Thymus (tissue), 11 donors: Measurements from ENCODE around the gene CDCP2. TPM values are rescaled to one million over a fixed set of nuclear protein-coding genes. Genes with fewer than 3 reads are reported as not detected.
"Not testable (repeated sequence)": the region's sequence is repeated elsewhere in the genome, so short reads cannot be mapped to it uniquely, and the experiment has no call there.

Experiments used
- DNase-seq, 9 donors: peaks; one replicate each; pipeline ENCODE4 v3.0.0-alpha.2; 2013; ENCODE audit warnings: low spot score in 9 of 9, low read depth in 6 of 9, missing footprints in 1 of 9
- H3K27ac ChIP-seq, 2 donors: one replicate each; pipeline ENCODE4 v1.5.1; 2013; ENCODE audit warnings: control low read depth in 1 of 2, low read depth in 1 of 2, low read length in 1 of 2, mild to moderate bottlenecking in 1 of 2, moderate library complexity in 1 of 2
- H3K27me3 ChIP-seq, 2 donors: one replicate each; pipeline ENCODE4 v1.5.1; 2013; ENCODE audit warnings: low read length in 1 of 2; ENCODE audit not compliant: control insufficient read depth in 2 of 2, insufficient read depth in 1 of 2
- H3K36me3 ChIP-seq, 2 donors: one replicate each; pipeline ENCODE4 v1.5.1; 2013; ENCODE audit warnings: low read length in 1 of 2, mild to moderate bottlenecking in 1 of 2, moderate library complexity in 1 of 2; ENCODE audit not compliant: control insufficient read depth in 2 of 2, insufficient read depth in 2 of 2
- H3K4me1 ChIP-seq, 2 donors: one replicate each; pipeline ENCODE4 v1.5.1; 2013; ENCODE audit warnings: low read length in 2 of 2; ENCODE audit not compliant: control insufficient read depth in 2 of 2, insufficient read depth in 2 of 2
- H3K4me3 ChIP-seq, 2 donors: one replicate each; pipeline ENCODE4 v1.5.1; 2013; ENCODE audit warnings: low read length in 2 of 2, control low read depth in 1 of 2, mild to moderate bottlenecking in 1 of 2
- H3K9me3 ChIP-seq, 2 donors: one replicate each; pipeline ENCODE4 v1.5.1; 2013; ENCODE audit warnings: low read length in 1 of 2, mild to moderate bottlenecking in 1 of 2; ENCODE audit not compliant: control insufficient read depth in 2 of 2, insufficient read depth in 1 of 2
- WGBS: extraction: QIAGEN DNeasy Blood & Tissue Kit; methylation state at CpG from one replicate; pipeline ENCODE4 v1.1.7; 2013; 5-methylcytosine and 5-hydroxymethylcytosine counted together
- polyA plus RNA-seq: library from polyadenylated mRNA; stranded (reverse); fragments of 200-250 nt; gene quantifications from one replicate; pipeline ENCODE4 v1.2.3, GENCODE V29; 2013
- total RNA-seq: library from RNA; stranded (reverse); fragments of 120-200 nt; gene quantifications from one replicate; pipeline ENCODE4 v1.2.4, GENCODE V29; 2013
- donor health status: healthy.

The CDCP2 gene
- total and polyA plus RNA-seq, 2 donors: not detected

DNA sequence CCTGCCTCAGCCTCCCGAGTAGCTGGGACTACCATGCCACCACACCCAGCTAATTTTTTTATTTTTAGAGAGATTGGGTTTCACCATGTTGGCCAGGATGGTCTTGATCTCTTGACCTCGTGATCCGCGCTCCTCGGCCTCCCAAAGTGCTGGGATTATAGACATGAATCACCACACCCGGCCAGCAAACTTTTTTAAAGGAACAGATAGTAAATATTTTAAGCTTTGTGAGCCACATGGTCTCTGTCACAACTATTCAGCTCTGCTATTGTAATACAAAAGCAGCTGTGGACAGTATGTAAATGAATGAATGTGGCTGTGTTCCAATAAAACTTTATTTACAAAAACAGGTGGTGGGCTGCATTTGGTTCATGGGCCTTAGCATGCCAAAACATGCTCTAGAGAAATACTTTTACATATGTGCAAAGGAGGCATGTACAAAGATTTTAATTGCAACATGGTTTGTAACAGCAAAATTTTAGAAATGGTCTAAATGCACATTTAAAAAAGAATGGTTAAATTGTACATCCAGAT is 47.0 kb downstream of the CDCP2 start:
- no peak overlapping the region for H3K4me3 ChIP-seq
- WGBS: 95% methylated on average over 6 of the region's 6 CpGs

DNA sequence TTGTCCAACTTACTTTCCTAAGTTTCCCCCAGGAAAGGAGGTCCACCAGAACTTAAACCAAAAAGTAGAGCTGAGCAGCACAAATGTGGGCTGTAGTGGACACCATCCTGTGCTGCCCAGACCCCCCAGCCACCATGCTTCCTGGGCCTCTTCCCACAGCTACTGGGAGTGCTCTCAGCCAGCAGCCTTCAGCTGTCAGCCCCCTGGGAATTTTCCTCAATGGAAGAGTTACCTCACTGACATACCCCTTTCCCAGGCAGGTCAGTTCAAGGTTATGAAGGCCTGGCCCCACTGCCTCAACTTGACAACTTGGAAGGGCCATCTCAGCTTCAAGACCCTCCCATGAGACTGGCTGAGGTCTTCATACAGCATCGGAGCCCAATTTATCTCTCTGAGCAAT is 47.7 kb downstream of the CDCP2 start:
- H3K27ac ChIP-seq: no peak overlapping the region
- H3K4me1 ChIP-seq: no peaks in the 10 kb centered on the region
- H3K9me3 ChIP-seq: no peaks in the 10 kb centered on the region
- H3K36me3 ChIP-seq: peaks cover 0 to 11% of the 10 kb centered on the region in 2 donors
- WGBS: 95% methylated on average over 1 of the region's 1 CpG
- no peaks in the 10 kb centered on the region for H3K27me3 ChIP-seq
- H3K4me3 ChIP-seq: no peak overlapping the region
- DNase-seq: no peak

More for the DNA sequence above, 47.0 kb downstream of the CDCP2 start:
- Histone ChIP-seq H3K27me3 (no peaks in the 10 kb centered on the region), H3K27ac (no peak overlapping the region), H3K9me3 (no peaks in the 10 kb centered on the region), H3K36me3 (peaks cover 0 to 11% of the 10 kb centered on the region in 2 donors), H3K4me1 (no peaks in the 10 kb centered on the region)
- no peak for DNase-seq

DNA sequence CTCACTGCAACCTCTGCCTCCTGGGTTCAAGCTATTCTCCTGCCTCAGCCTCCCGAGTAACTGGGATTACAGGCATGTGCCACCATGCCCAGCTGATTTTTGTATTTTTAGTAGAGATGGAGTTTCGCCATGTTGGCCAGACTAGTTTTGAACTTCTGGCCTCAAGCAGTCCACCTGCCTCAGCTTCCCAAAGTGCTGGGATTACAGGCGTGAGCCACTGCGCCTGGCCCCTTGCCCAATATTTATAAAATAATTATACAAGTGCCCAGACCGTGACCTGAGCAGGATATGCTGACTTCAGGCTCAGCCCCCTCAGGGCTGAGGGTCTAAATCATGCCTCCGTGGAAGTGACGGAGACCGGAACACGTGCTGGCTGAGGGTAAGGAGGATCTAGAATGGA is 48.2 kb downstream of the CDCP2 start:
- WGBS: 97% methylated on average over 9 of the region's 9 CpGs
- not testable (repeated sequence) for H3K27ac ChIP-seq, H3K4me1 ChIP-seq, H3K27me3 ChIP-seq, H3K9me3 ChIP-seq, H3K4me3 ChIP-seq, DNase-seq
- H3K36me3 ChIP-seq: peaks cover 0 to 11% of the 10 kb centered on the region in 2 donors

DNA sequence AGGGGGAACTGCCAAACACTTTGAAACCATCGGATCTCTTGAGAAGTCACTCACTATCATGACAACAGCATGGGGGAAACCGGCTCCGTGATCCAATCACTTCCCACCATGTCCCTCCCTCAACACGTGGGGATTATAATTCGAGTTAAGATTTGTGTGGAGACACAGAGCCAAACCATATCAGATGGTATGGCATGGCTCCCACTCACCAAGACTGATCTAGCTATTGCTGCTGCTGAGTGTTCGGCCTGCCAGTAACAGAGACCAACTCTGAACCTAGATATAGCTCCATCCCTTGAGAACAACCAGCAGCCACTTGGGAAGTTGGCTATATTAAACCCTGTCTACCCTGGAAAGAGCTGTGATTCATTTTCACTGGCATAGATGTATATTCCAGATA is 49.4 kb downstream of the CDCP2 start:
- no peaks in the 10 kb centered on the region for H3K9me3 ChIP-seq
- 98% methylated on average over 6 of the region's 6 CpGs for WGBS
- peaks cover 0 to 2% of the 10 kb centered on the region in 2 donors for H3K4me1 ChIP-seq
- H3K4me3 ChIP-seq: no peak overlapping the region
- no peak for DNase-seq
- H3K36me3 ChIP-seq: peaks cover 0 to 13% of the 10 kb centered on the region in 2 donors
- no peak overlapping the region for H3K27ac ChIP-seq
- no peaks in the 10 kb centered on the region for H3K27me3 ChIP-seq

DNA sequence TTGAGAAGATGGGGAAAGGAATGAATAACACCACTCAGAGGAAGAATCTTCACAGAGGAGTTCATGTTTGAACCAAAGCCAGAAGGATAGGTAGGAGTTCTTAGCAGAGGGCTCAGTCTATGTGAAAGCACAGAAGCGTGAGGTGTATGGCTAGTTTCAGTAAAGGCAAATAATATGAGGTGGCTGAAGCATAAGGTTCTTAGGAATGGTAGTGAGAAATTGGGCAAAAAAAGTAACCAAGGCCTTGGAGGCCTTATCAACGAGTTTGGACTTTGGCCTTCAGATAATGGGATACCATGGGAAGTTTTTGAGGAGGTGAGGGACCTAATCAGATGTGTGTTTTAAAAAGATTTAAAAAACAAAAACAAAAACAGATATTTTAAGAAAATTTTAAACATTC is 52.3 kb downstream of the CDCP2 start:
- H3K36me3 ChIP-seq: peaks cover 13 to 22% of the 10 kb centered on the region in 2 donors
- H3K27ac ChIP-seq: no peak overlapping the region
- no peak for DNase-seq
- WGBS: 100% methylated on average over 2 of the region's 2 CpGs
- peaks cover 0 to 2% of the 10 kb centered on the region in 2 donors for H3K4me1 ChIP-seq
- H3K4me3 ChIP-seq: no peak overlapping the region
- no peaks in the 10 kb centered on the region for H3K9me3 ChIP-seq
- H3K27me3 ChIP-seq: no peaks in the 10 kb centered on the region

DNA sequence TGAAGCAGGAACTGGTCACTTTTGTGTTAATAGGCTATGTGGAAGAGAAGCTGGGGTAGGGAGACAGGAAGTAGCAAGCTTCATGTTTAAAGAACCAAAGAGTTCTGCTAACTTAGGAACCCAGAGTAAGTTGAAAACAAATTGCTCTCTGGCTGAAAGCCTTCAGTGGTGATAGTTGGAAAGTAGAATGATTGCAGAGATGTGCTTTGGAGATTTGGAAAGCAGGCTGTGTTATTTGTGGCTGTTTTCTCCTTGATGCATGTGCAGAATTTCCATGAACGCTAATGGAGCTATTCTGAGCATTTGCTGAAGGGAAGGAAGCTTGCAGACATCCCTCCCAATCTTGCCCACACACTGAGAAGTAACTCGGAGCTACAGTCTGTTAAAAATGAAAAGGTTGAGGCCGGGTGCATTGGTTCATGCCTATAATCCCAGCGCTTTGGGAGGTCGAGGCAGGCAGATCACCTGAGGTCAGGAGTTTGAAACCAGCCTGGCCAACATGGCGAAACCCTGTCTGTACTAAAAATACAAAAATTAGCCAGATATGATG is 53.7 kb downstream of the CDCP2 start:
- no peak overlapping the region for H3K4me3 ChIP-seq
- WGBS: 72% methylated on average over 6 of the region's 6 CpGs
- H3K27me3 ChIP-seq: no peaks in the 10 kb centered on the region
- no peak for DNase-seq
- H3K36me3 ChIP-seq: peaks cover 13 to 18% of the 10 kb centered on the region in 2 donors
- H3K9me3 ChIP-seq: no peaks in the 10 kb centered on the region
- H3K27ac ChIP-seq: no peak overlapping the region
- peaks cover 0 to 2% of the 10 kb centered on the region in 2 donors for H3K4me1 ChIP-seq

DNA sequence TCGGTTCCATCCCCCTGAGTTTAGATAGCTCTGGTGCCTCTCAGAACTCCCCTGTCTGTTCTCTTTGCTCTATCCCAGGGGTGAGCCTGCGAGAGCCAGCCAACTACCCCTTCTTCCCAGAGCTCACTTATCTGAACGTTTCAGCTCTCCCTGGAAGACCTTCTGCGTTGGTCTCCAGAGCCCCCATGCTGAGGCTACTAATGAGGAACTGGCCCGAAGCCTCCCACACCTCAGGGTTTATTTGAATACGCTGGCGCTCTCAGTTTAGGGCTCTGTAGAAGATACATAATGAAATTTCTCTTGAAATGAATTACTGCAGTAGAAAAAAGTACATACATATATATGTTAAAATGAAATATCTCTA is 55.9 kb downstream of the CDCP2 start:
- Histone ChIP-seq H3K4me1 (peaks cover 0 to 2% of the 10 kb centered on the region in 2 donors), H3K4me3 (no peak overlapping the region), H3K36me3 (peaks cover 11 to 13% of the 10 kb centered on the region in 2 donors), H3K27ac (no peak overlapping the region), H3K27me3 (no peaks in the 10 kb centered on the region), H3K9me3 (no peaks in the 10 kb centered on the region)
- 88% methylated on average over 7 of the region's 7 CpGs for WGBS
- no peak for DNase-seq

DNA sequence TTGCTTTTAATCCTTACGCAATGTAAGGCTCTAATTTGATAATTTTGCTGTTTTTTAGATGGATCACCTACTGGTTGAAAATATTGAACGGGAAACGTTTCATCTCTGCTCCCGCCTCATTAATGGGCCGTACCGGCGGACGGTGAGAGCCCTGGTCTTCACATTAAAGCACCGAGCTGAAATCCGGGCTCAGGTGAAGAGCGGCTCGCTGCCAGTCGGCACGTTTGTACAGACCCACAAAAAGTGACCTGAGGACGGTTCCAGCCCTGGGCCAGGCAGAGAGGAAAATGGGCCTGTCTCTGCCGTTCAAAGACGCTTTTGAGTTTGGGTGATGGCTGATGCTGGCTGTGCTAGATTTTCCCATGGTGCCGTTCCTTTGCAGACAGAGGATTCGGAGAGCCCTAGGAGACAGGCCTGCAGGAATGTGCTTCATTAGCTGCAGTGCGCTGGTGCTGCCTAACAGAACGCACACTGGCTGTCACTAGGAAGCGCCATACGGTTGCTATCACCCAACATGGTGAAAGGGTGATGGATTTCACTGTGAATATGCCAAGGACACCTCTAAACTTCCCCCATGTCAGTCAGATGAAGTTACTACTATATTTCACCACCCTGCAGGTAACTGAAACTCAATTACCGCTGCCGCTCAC is 56.4 kb downstream of the CDCP2 start:
- Histone ChIP-seq H3K36me3 (peaks cover 11 to 13% of the 10 kb centered on the region in 2 donors), H3K4me1 (peaks cover 0 to 2% of the 10 kb centered on the region in 2 donors), H3K27me3 (no peaks in the 10 kb centered on the region), H3K4me3 (no peak overlapping the region), H3K27ac (no peak overlapping the region), H3K9me3 (no peaks in the 10 kb centered on the region)
- 82% methylated on average over 25 of the region's 25 CpGs for WGBS
- no peak for DNase-seq

DNA sequence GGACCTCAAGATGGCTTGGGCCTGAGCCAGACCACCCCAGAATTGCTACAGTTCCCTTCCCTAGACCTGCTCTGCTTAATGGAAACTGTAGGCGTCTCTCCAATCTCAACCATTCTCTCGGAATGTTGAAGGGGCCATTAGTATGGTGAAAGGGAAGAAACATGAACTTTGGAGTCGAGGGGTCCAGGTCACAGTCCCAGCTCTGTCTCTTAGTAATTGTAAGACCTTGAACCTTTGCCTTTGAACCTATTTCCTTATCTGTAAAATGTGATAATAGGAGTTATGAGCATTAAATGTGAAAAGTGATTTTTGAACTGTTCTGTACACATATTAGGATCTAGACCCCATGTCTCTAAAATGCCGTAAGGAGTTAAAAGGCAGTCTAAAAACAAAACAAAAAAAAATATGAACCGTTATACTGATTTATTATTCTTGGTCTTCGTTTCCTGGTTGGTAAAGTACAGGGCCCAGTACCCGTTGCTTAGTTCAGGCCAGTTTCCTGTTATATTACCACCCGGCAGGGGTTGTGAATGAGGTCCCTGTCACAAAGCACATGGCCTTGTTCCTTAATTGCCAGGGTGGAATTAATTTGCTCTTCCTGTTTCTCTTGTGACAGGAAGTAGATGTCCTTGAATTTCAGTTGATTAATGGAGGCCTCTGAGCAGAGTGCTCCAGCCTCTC is 57.1 kb downstream of the CDCP2 start:
- Histone ChIP-seq H3K9me3 (no peaks in the 10 kb centered on the region), H3K27me3 (no peaks in the 10 kb centered on the region), H3K36me3 (peaks cover 11 to 13% of the 10 kb centered on the region in 2 donors), H3K27ac (no peak overlapping the region), H3K4me1 (peaks cover 0 to 2% of the 10 kb centered on the region in 2 donors), H3K4me3 (no peak overlapping the region)
- 60% methylated on average over 8 of the region's 8 CpGs for WGBS
- DNase-seq: no peak
